Ovary (tissue), 9 donors: ENCODE data around the gene SOX6. TPM values are rescaled to one million over a fixed set of nuclear protein-coding genes. Genes with fewer than 3 reads are reported as not detected.

Experiments used
- DNase-seq, 5 donors: peaks; one replicate each; pipeline ENCODE4 v3.0.0-alpha.2; 2019 to 2020
- H3K27ac ChIP-seq, 2 donors: fragments of 200-600 bp; one replicate each; pipeline versions ENCODE4 v1.5.1 to v1.8.0; 2019 to 2022
- H3K27me3 ChIP-seq: fragments of 200-600 bp; one replicate; pipeline ENCODE4 v1.8.0; 2022
- H3K36me3 ChIP-seq: fragments of 200-600 bp; sonication (generic); one replicate; pipeline ENCODE4 v1.5.1; 2019
- H3K4me1 ChIP-seq: one replicate; pipeline ENCODE4 v1.8.1; 2013; ENCODE audit warnings: mild to moderate bottlenecking, moderate library complexity; ENCODE audit not compliant: insufficient read depth
- H3K4me3 ChIP-seq: fragments of 200-600 bp; sonication (generic); one replicate; pipeline ENCODE4 v1.5.1; 2017
- H3K9me3 ChIP-seq, 2 donors: fragments of 200-600 bp in 1 of 2; sonication (generic) in 1 of 2; one replicate each; pipeline versions ENCODE4 v1.5.1 to v1.8.1; 2013 to 2019; ENCODE audit warnings: mild to moderate bottlenecking in 1 of 2, moderate library complexity in 1 of 2
- EP300 ChIP-seq: sonication (generic); formaldehyde crosslinking; IDR thresholded peaks from one replicate; pipeline ENCODE4 v1.6.1; 2017; ENCODE audit warnings: antibody characterized with exemption
- POLR2A ChIP-seq: fragments of 450-650 bp; IDR thresholded peaks from one replicate; pipeline ENCODE4 v1.6.1; 2017; ENCODE audit warnings: antibody characterized with exemption, mild to moderate bottlenecking, moderate library complexity
- WGBS, 3 donors: extraction: QIAGEN DNeasy Blood & Tissue Kit in 1 of 3; methylation state at CpG; one replicate each; pipeline versions ENCODE4 v1.1.5 to v1.1.7; 2013 to 2017; 5-methylcytosine and 5-hydroxymethylcytosine counted together
- intact Hi-C, 4 donors: fragments of 100-400 bp; cut with DNase I; formaldehyde crosslinking; loops; one replicate each; pipeline versions ENCODE4 v1.11.0 to v1.15.1; 2022 to 2023
- polyA plus RNA-seq, 2 donors: library from polyadenylated mRNA; stranded (reverse); fragments of 200-250 nt in 1 of 2; fragments of 350-450 nt in 1 of 2; fragmentation: Illumina TruSeq in 1 of 2; extraction: RNeasy Lipid Tissue Mini Kit (QIAGEN cat#74804) in 1 of 2; gene quantifications; one replicate each; pipeline ENCODE4 v1.2.3, GENCODE V29; 2013 to 2014
- total RNA-seq, 7 donors: library from RNA; depleted of rRNA in 2 of 7; stranded (reverse); fragments of >200 nt in 2 of 7; fragmentation: NEBNext Ultra II Directional in 3 of 7; extraction: Animal tissue kit (Norgen Biotek cat#: 25700) in 3 of 7; gene quantifications; one replicate each; pipeline versions ENCODE4 v1.1.0 to v1.2.4, GENCODE V29; 2016 to 2023
- TF ChIP-seq, protein P1 (sequence below), 3 donors: fragments of 450-650 bp in 2 of 3; fragments of 200-600 bp in 1 of 3; IDR thresholded peaks; one replicate each; pipeline versions ENCODE4 v1.5.1 to v1.8.0; 2016 to 2022; ENCODE audit warnings: antibody characterized with exemption in 3 of 3, mild to moderate bottlenecking in 1 of 3
- donor health status: DM: no; HTN: no; CAD: no; lungs with moderate emphysema.
- donor health status: DM: no; HTN: no; CAD: no.
- donor health status: Bipolar disorder and iron deficiency.
- donor health status: DM: yes; HTN: yes; CAD: no.
- donor health status: DM: no; HTN: no; CAD: no.
- donor health status: DM: yes; HTN: yes; CAD: no.

Gene SOX6
- total and polyA plus RNA-seq, 9 donors, result 0.61 to 29.4 (median 4.7) TPM

- Histone ChIP-seq H3K4me3 (no peak overlapping the region), H3K9me3 (no peaks in the 10 kb centered on the region), H3K36me3 (no peaks in the 10 kb centered on the region), H3K4me1 (peaks cover 2% of the 10 kb centered on the region), H3K27ac (no peak overlapping the region), H3K27me3 (no peaks in the 10 kb centered on the region)
- intact Hi-C loops, result no loop called here
- TF ChIP-seq, protein P1, sequence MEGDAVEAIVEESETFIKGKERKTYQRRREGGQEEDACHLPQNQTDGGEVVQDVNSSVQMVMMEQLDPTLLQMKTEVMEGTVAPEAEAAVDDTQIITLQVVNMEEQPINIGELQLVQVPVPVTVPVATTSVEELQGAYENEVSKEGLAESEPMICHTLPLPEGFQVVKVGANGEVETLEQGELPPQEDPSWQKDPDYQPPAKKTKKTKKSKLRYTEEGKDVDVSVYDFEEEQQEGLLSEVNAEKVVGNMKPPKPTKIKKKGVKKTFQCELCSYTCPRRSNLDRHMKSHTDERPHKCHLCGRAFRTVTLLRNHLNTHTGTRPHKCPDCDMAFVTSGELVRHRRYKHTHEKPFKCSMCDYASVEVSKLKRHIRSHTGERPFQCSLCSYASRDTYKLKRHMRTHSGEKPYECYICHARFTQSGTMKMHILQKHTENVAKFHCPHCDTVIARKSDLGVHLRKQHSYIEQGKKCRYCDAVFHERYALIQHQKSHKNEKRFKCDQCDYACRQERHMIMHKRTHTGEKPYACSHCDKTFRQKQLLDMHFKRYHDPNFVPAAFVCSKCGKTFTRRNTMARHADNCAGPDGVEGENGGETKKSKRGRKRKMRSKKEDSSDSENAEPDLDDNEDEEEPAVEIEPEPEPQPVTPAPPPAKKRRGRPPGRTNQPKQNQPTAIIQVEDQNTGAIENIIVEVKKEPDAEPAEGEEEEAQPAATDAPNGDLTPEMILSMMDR (IDR thresholded peaks at IDR 0.05), result no peak
- TF ChIP-seq EP300 (no peak), POLR2A (no peak)
- WGBS, 3 donors, result 25 to 56% (median 41%) methylated on average over 4 of the region's 4 CpGs
- no peak for DNase-seq
Observed at GRCh38 chr11:16001899-16002426, 354.4 kb downstream of the SOX6 start.

DNA sequence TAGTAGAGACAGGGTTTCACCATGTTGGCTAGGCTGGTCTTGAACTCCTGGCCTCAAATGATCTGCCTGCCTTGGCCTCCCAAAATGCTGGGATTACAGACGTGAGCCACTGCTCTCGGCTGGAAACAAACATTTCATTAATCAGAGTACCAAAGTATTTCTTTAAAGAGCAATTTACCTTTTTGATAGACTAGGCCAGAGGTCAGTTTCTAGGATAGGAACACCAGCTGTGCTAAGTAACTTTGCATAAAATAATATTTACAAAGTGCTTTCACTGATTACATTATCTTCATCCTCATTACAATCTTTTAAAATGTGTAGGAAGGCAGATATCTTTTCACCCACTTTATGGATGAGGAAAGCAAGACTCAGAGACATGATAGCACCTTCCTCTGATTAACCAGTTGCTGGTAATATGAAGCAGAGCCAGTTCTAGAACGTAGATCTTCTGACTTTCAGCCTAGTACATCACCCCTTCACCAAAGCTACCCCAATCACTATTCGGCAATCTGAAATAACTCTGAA is 355.2 kb downstream of the SOX6 start:
- no peak overlapping the region for H3K4me3 ChIP-seq
- intact Hi-C loops, result no loop called here
- H3K36me3 ChIP-seq, result no peaks in the 10 kb centered on the region
- TF ChIP-seq, protein P1 (IDR thresholded peaks at IDR 0.05), result no peak
- TF ChIP-seq POLR2A (no peak), EP300 (no peak)
- no peaks in the 10 kb centered on the region for H3K27me3 ChIP-seq
- H3K9me3 ChIP-seq, result no peaks in the 10 kb centered on the region
- WGBS, 3 donors, result 81 to 90% (median 86%) methylated on average over 4 of the region's 4 CpGs
- peaks cover 2% of the 10 kb centered on the region for H3K4me1 ChIP-seq
- no peak overlapping the region for H3K27ac ChIP-seq
- no peak for DNase-seq

DNA sequence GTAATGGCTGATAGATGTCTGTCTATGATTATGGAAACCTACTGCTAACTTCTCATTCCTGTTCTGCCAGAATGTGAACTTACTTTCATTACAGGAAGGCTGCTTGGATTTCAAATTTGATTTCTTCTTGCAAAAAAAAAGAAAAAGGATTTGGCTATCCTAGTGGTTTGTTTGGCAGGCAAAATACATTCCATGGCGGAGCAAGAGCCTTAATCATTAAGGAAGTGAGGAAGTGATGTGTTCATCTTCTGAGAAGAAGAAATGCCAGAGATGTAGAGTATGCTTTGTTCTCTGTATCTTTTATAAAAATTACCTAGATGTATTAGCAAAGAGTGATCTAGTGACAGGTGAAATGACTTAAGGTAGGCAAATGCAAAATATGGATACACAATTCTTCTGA is 356.3 kb downstream of the SOX6 start:
- H3K27ac ChIP-seq, result no peak overlapping the region
- H3K27me3 ChIP-seq, result no peaks in the 10 kb centered on the region
- no peak overlapping the region for H3K4me3 ChIP-seq
- TF ChIP-seq, protein P1 (IDR thresholded peaks at IDR 0.05), result no peak
- no peak for TF ChIP-seq EP300
- no peak for TF ChIP-seq POLR2A
- no peaks in the 10 kb centered on the region for H3K36me3 ChIP-seq
- intact Hi-C loops, result no loop called here
- 7 to 35% (median 9%) methylated on average over 1 of the region's 1 CpG for WGBS, 3 donors
- DNase-seq, result no peak
- peaks cover 2% of the 10 kb centered on the region for H3K4me1 ChIP-seq
- H3K9me3 ChIP-seq, result no peaks in the 10 kb centered on the region

DNA sequence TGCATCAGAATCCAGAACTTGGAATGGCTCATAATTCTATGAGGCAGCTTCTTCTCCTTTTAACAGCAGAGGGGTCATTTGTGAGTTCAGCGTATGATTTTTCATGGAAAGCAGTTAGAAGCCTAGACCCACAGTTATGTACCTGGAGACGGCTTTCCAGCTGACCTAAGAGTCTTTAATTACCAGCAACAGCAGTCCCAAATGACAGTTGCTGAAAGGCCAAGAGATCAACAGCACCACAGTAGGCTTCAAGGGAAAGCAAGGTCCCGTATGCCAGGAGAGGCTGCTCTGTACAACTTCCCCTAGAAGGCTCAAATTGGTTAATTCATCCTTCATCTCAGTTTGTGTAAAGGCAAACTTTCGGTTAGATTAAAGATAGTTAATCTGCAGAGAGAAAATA is 363.0 kb downstream of the SOX6 start:
- WGBS, 3 donors, result 93 to 99% (median 98%) methylated on average over 4 of the region's 4 CpGs
- TF ChIP-seq EP300 (no peak), POLR2A (no peak)
- TF ChIP-seq, protein P1 (IDR thresholded peaks at IDR 0.05), result no peak
- intact Hi-C loops, result no loop called here

More for the DNA sequence above, 363.0 kb downstream of the SOX6 start:
- Histone ChIP-seq H3K36me3 (no peaks in the 10 kb centered on the region), H3K4me1 (peaks cover 4% of the 10 kb centered on the region), H3K27ac (no peak overlapping the region), H3K9me3 (no peaks in the 10 kb centered on the region), H3K27me3 (no peaks in the 10 kb centered on the region), H3K4me3 (no peak overlapping the region)
- no peak for DNase-seq
